HG02763 (cell line): ENCODE results near the gene RBM17.
A peak's percentile ranks its signal among the peaks of the same experiment; 100 is the strongest.
"Not testable (repeated sequence)": the region's sequence is repeated elsewhere in the genome, so short reads cannot be mapped to it uniquely, and the experiment has no call there.

Source experiments
- ATAC-seq: cut with Tn5 transposase; IDR thresholded peaks from one replicate; pipeline ENCODE4 v1.9.1; 2021; ENCODE audit warnings: mild to moderate bottlenecking, moderate library complexity; ENCODE audit not compliant: unreplicated experiment

RBM17 gene

DNA sequence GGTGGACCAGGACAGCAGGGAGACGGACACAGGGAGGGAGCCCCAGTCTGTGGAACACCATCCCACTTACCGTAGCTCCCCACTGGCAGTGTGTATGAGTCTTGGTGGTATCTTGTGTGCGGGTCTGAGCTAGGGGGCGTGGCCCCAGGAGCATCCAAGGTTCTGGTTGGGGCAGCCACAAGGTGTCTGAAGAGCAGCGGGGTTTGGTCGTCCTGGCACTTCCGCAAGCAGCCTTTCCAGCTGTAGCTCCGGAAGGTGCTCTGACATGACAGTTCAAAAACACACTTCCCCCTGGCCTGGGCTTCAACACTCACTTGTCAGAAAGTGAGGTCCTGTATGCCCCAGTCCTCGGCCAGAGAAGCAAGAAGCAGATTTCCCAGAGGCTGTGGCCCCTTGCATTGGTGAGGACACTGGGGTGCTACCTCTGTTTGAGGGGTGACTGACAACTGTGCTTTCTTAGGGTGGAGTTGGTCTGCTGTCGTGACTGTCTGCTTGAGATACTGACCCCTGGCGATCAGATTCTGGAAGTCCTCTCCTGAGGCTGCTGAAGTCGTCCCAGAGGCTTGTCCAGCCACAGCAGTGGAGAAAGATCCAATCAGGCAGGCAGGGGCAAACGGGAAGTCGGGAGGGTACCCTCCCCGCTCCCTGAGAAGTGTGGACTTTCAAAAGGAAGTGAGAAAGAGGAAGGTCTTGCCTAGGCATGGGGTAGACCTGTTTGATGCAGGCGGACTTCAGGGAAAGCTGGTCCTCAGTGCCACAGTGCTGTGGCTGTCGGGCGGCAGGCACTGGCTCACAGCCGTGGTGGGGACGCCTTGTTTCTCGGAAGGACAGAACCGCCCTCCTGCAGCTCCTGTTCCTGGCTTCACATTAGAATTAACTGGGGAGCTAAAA, 62.5 kb downstream of the RBM17 start:
- ATAC-seq, result peak; percentile 76

DNA sequence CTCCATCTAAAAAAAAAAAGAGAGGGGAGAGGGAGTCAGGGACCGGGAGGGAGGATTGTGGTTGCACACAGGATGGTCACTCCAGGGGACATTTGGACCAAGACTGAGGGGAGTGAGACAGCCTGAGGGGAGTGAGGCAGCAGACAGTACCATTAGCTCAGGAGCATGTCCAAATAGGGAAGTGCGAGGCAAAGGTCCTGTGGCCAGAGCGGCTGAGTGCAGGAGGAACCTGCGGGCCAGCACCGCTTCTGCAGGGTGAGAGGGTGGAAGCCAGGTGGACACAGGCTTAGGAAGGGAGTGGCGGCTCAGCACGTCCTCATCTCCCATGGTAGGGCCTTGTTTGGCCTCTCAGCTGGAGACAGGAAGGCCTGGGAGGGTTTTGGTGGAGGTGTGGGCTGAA, 65.0 kb downstream of the RBM17 start:
- no peak for ATAC-seq

DNA sequence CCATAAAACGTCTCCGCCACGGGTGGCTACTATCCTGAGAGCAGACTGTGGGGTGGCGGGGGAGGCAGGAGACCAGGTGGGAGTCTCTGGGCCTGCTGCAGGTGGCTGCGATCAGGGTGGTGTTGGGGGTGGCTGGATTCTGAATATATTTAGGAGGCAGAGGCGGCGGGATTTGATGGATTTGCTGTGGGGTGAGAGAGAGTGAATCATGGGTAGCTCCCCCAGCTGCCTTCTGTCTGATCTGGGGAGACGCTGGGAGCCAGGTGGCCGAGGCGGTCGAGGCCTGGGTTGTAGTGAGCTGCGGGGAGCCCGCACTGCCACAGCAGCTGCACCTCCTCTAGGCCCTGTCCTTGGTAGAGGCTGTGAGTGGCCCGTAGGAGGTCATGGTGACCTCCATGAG, 65.7 kb downstream of the RBM17 start:
- no peak for ATAC-seq

DNA sequence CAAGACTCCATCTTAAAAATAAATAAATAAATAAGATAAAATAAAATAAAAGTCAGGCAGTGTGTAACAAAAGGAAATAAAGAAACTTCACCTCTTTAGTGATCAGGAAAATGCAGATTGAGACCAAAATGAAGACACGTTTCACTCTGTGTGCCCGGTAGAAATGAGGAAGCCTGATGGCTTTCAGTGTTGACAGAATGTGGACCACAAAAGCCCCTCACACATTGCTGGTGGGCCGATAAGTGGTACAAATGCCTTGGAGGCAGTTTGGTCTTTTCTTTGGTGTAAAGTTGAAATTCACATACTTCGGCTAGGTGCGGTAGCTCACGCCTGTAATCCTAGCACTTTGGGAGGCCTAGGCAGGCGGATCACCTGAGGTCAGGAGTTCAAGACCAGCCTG, 69.4 kb downstream of the RBM17 start:
- ATAC-seq, result no peak

DNA sequence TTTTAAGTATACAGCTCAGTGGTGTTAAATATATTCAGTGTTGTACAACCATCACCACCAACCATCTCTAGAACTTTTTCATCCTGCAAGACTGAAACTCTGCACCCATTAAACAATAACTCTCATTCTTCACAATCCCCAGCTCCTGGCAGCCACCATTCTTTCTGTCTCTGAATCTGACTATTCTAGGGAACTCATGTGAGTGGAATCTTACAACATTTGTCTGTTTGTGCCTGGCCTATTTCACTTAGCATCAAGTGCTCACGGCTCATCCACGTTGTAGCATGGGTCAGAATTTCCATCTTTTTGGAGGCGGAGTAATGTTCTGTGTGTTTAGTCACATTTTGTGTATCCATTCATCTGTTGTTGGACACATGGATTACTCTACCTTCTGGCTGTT, 73.1 kb downstream of the RBM17 start:
- no peak for ATAC-seq

DNA sequence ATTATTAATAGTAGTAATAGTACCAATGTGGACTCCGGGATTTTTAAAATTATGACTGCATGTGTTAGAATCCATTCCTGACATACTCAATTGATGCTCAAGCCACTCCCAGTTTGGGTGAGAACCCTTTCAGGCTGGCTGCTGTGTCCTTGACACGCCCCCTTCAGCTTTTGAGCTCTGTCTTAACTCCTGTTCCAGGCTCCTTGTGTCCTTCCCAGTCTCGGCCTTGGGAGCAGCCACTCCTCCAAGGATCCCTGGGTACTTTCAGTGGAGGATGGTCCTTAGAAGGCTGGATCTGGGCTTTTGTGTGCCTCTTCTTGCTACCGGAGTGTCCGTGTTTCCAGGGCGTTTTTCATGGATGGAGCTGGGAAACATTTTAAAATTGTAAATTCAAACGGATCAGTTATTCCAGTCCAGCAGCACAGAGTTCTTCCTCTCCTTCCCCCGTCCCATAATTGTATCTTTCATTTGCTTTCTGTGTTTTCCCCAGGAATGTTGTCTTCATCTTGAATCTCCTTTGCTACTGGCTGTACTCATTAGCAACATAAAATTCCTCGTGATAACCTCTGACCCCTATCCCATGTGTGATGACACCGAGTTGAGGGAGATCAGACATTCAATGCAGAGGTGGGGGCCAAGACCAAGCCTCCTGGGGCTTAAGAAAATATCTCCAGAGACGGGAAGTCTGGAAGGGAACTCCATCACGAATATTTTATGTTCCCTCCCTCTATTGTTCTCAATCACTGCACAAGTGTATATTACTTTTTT, 73.9 kb downstream of the RBM17 start:
- no peak for ATAC-seq

DNA sequence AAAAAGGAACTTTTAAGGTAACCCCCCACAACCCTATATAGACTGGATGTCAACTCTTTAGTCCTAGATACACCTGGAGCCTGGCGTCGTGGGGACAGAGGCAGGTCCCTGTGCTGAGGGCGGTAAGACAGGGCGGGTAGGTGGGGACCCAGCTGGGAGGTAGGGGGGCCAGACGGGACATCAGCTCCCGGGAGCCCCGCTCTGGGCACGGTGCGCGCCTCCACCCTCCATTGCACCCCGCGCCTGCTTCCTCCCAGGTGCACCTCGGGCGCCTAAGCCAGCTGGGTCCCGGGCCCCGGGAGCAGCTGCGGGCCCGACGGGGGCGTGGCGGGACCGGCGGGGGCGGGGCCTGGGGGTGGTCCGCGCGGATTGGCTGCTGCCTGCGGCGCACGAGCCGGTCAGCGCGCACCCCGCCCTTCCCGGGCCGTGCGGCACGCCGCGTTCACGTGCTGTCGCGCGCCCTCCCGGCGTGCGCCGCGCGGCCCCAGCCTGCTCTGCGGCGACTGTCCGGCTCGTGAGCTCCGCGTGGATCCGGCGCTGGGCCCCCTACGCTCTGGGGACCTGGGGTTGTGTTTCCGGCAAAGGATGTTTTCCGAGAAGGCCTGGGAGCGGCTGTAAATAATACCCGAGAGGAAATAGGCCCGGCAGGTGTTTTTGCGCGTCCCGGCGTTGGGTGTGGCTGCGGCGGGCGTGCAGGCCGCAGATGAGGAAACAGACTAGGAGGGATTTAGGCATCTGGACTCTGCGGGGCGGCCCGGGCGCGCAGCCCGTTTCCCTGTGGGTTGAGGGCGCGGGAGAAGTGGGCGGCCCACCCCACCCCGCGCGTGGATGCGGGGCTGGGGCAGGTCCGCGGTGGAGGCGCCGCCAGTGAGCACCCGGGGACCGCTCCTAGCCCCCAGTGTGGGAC, 74.8 kb downstream of the RBM17 start:
- ATAC-seq, result peak; percentile 92

DNA sequence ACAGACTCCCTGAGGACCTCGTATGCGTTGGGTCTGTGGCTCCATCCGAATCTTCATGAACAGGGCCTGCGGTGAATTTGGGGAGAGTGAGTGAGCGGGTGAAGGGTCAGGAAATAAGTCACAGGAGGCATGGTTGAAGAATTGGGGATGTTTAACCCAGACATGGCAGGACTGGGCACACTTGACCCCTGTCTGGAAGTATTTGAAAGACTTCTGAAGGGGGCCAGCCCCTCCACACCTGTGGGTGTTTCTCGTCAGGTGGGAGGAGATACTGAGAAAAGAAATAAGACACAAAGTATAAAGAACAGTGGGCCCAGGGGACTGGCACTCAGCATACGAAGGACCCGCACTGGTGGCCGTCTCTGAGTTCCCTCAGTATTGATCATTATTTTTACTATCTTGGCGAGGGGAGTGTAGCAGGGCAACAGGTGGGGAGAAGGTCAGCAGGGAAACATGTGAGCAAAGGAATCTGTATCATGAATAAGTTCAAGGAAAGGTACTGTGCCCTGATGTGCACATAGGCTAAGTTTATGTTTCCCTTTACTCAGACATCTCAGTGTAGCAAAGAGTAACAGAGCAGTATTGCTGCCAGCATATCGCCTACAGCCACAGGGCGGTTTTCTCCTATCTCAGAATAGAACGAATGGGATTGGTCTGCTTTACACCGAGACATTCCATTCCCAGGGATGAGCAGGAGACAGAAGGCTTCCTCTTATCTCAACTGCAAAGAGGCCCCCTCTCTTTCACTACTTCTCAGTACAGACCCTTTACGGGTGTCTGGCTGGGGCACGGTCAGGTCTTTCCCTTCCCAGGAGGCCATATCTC, 75.6 kb downstream of the RBM17 start:
- ATAC-seq, result no peak

DNA sequence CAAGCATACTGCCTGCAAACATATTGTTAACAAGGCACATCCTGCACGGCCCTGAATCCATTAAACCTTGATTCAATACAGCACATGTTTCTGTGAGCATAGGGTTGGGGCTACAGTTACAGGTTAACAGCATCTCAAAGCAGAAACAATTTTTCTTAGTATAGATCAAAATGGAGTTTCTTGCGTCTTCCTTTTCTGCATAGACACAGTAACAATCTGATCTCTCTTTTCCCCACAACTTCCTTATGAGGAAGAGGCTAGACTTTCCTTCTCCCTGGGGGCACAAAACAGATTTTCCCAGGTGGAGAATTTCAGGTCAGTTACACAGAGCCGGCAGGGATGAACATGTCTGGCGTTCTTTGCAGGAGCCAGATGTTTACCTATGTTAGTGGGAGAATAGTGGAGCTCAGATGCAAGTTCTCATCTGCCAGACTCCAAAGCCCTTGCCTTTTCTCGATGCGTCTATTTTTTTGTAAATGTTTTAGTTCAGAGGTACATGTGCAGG, 76.4 kb downstream of the RBM17 start:
- ATAC-seq, result no peak

DNA sequence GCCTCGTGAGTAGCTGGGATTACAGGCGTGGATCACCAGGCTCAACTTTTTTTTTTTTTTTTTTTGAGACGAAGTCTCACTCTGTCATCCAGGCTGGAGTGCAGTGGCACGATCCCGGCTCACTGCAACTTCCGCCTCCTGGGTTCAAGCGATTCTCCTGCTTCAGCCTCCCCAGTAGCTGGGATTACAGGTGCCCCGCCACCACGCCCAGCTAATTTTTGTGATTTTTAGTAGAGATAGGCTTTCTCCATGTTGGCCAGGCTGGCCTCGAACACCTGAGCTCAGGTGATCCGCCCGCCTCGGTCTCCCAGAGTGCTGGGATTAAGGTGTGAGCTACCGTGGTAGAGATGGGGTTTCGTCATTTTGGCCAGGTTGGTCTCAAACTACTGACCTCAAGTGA, 77.1 kb downstream of the RBM17 start:
- ATAC-seq, result not testable (repeated sequence)
